ENCODE measurements around the gene ZNF225.

- TF ChIP-seq CTCF (IDR thresholded peaks at IDR 0.05 in 4 of 5, conservative IDR thresholded peaks at IDR 0.05 in 1 of 5) (no peak), POLR2A (IDR thresholded peaks at IDR 0.05) (no peak)
Measured at GRCh38 chr19:44182145-44182544, 68.9 kb downstream of the ZNF225 start.

Data from gastrocnemius medialis (tissue), 4 donors.